Hepatocyte (in vitro differentiated cells): Measurements from ENCODE around the gene MCF2L2. TPM values are rescaled to one million over a fixed set of nuclear protein-coding genes. Genes with fewer than 3 reads are reported as not detected.

ENCODE experiments used
- DNase-seq: peaks from one replicate; pipeline ENCODE4 v3.0.0-alpha.2; 2016; ENCODE audit warnings: low spot score
- H2AFZ ChIP-seq: fragments of 200-600 bp; sonication (generic); 2 replicates; pipeline ENCODE4 v1.6.0; 2016; ENCODE audit warnings: antibody characterized with exemption, mild to moderate bottlenecking
- H3K27ac ChIP-seq: fragments of 200-600 bp; sonication (generic); 2 replicates; pipeline ENCODE4 v1.5.1; 2016; ENCODE audit warnings: mild to moderate bottlenecking
- H3K27me3 ChIP-seq: fragments of 200-600 bp; sonication (generic); 2 replicates; pipeline ENCODE4 v1.6.1; 2016
- H3K36me3 ChIP-seq: fragments of 200-600 bp; sonication (generic); replicated peaks from 2 replicates; pipeline ENCODE4 v1.5.1; 2016; ENCODE audit warnings: low read depth; ENCODE audit not compliant: insufficient read depth
- H3K4me1 ChIP-seq: fragments of 200-600 bp; sonication (generic); 2 replicates; pipeline ENCODE4 v1.5.1; 2016; ENCODE audit warnings: mild to moderate bottlenecking, moderate library complexity; ENCODE audit not compliant: insufficient read depth
- H3K4me2 ChIP-seq: fragments of 200-600 bp; sonication (generic); 2 replicates; pipeline ENCODE4 v1.6.0; 2016
- H3K4me3 ChIP-seq: fragments of 200-600 bp; sonication (generic); 2 replicates; pipeline ENCODE4 v1.5.1; 2016; ENCODE audit warnings: mild to moderate bottlenecking
- H3K79me2 ChIP-seq: fragments of 200-600 bp; sonication (generic); 2 replicates; pipeline ENCODE4 v1.6.0; 2017; ENCODE audit warnings: mild to moderate bottlenecking
- H3K9me2 ChIP-seq: fragments of 200-600 bp; sonication (generic); replicated peaks from 2 replicates; pipeline ENCODE4 v1.6.0; 2017; ENCODE audit warnings: mild to moderate bottlenecking; ENCODE audit not compliant: insufficient read depth
- H3K9me3 ChIP-seq: fragments of 200-600 bp; sonication (generic); 2 replicates; pipeline ENCODE4 v1.5.1; 2016; ENCODE audit warnings: low read depth, mild to moderate bottlenecking
- H4K20me1 ChIP-seq: fragments of 200-600 bp; sonication (generic); 2 replicates; pipeline ENCODE4 v1.6.0; 2016; ENCODE audit warnings: mild to moderate bottlenecking; ENCODE audit not compliant: insufficient read depth, poor library complexity, severe bottlenecking
- EZH2 ChIP-seq: fragments of 200-600 bp; sonication (generic); IDR thresholded peaks from 2 replicates; pipeline ENCODE4 v1.6.1; 2016; ENCODE audit warnings: antibody characterized with exemption, mild to moderate bottlenecking, borderline replicate concordance
- EZH2phosphoT487 ChIP-seq: fragments of 200-600 bp; sonication (generic); IDR thresholded peaks from one replicate; pipeline ENCODE4 v1.6.1; 2018; ENCODE audit warnings: antibody characterized with exemption, mild to moderate bottlenecking, low read depth, moderate library complexity; ENCODE audit not compliant: unreplicated experiment, severe bottlenecking
- WGBS: methylation state at CpG from one replicate; pipeline ENCODE4 v1.1.6; 2016; ENCODE audit warnings: low lambda C conversion rate; ENCODE audit errors: missing lambda C conversion rate; 5-methylcytosine and 5-hydroxymethylcytosine counted together
- polyA plus RNA-seq: library from polyadenylated mRNA; unstranded; fragments of >200 nt; fragmentation: Nextera tagmentation; extraction: Ambion mirVana; gene quantifications from 2 replicates; pipeline ENCODE4 v1.2.1, GENCODE V29; 2016
- total RNA-seq: library from RNA; depleted of rRNA; stranded (reverse); fragments of >200 nt; gene quantifications from 2 replicates; pipeline ENCODE4 v1.2.3, GENCODE V29; 2014
- TF ChIP-seq, protein P1 (sequence below): fragments of 200-600 bp; sonication (generic); IDR thresholded peaks from 2 replicates; pipeline ENCODE4 v1.5.1; 2016; ENCODE audit warnings: antibody characterized with exemption, mild to moderate bottlenecking; ENCODE audit not compliant: poor library complexity

Gene MCF2L2
- total and polyA plus RNA-seq, 2 experiments from 2014 or later = 0.17 to 0.63 TPM

DNA sequence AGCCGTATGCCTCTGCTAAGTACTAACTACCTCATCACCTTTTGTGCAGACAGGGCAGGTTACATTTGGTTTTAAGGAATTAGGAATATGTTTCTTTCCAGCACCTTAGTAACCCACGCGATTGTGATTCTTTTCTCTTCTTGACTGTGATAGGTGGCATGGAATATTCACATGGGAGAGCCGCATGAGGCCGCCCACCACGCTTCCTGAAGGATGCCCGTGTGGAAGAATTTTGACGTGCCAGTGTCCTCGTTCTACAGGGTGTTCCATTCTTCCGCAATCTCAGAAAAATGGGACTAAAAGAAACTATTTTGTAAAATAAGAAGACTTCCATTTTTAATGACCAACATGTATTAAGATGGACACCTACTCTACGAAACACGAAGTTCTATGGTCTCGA is 159.1 kb downstream of the MCF2L2 start:
- no peak for TF ChIP-seq EZH2
- no peak for TF ChIP-seq EZH2phosphoT487
- TF ChIP-seq, protein P1, sequence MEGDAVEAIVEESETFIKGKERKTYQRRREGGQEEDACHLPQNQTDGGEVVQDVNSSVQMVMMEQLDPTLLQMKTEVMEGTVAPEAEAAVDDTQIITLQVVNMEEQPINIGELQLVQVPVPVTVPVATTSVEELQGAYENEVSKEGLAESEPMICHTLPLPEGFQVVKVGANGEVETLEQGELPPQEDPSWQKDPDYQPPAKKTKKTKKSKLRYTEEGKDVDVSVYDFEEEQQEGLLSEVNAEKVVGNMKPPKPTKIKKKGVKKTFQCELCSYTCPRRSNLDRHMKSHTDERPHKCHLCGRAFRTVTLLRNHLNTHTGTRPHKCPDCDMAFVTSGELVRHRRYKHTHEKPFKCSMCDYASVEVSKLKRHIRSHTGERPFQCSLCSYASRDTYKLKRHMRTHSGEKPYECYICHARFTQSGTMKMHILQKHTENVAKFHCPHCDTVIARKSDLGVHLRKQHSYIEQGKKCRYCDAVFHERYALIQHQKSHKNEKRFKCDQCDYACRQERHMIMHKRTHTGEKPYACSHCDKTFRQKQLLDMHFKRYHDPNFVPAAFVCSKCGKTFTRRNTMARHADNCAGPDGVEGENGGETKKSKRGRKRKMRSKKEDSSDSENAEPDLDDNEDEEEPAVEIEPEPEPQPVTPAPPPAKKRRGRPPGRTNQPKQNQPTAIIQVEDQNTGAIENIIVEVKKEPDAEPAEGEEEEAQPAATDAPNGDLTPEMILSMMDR = no peak
- Histone ChIP-seq H3K9me3 (no peaks in the 10 kb centered on the region), H3K36me3 (peaks cover 6% of the 10 kb centered on the region), H3K27me3 (no peaks in the 10 kb centered on the region), H3K4me2 (no peak overlapping the region), H3K4me1 (peaks cover 31% of the 10 kb centered on the region), H3K27ac (no peak overlapping the region), H4K20me1 (peaks cover 8% of the 10 kb centered on the region), H3K79me2 (peaks cover 92% of the 10 kb centered on the region), H2AFZ (no peak overlapping the region), H3K9me2 (no peaks in the 10 kb centered on the region), H3K4me3 (no peak overlapping the region)
- no peak for DNase-seq
- WGBS = 94% methylated on average over 13 of the region's 13 CpGs

DNA sequence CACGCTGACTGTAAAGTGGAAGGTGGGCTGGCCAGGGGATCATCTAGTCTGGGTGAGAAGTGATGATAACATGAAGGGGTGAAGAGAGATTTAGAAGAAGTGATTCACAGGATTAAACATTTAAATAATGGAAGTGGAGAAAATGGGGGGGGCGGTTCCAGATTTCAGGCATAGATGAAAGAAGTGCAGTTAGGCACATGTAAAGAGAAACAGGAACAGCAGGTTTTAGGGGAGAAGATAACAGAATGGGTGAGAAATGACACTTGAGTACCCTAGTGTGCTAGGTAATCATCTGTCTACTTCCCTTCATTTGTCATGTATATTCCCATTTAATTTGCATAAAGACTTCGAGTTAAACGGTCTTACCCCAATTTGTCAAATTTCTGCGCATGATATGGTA is 160.1 kb downstream of the MCF2L2 start:
- H3K27ac ChIP-seq = peak overlapping the region; percentile 81
- H3K4me1 ChIP-seq = peaks cover 41% of the 10 kb centered on the region
- no peaks in the 10 kb centered on the region for H3K27me3 ChIP-seq
- no peak for DNase-seq
- no peak overlapping the region for H2AFZ ChIP-seq
- H3K9me3 ChIP-seq = no peaks in the 10 kb centered on the region
- H3K36me3 ChIP-seq = peaks cover 6% of the 10 kb centered on the region
- peaks cover 95% of the 10 kb centered on the region for H3K79me2 ChIP-seq
- no peak overlapping the region for H3K4me2 ChIP-seq
- TF ChIP-seq EZH2phosphoT487 = no peak
- peaks cover 8% of the 10 kb centered on the region for H4K20me1 ChIP-seq
- no peak overlapping the region for H3K4me3 ChIP-seq
- WGBS = 55% methylated on average over 5 of the region's 5 CpGs
- H3K9me2 ChIP-seq = no peaks in the 10 kb centered on the region

DNA sequence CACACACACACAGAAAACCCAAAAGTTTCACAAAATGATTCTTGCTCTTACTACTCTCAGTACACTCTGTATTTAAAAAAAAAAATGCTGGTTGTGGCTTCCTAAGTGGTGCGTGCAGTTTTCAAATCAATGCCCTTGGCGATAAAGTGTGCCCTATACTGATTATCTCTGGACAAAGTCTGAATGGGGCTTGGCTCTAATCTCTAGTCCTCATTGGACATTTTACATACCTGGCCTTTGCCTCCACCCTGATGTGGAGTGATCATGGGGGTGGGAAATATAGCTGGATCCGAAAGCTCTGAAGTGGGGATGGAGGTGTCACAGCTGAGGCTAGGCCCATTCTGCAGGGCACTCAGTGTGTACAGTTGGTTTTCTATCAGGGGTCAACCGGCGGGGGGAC is 161.3 kb downstream of the MCF2L2 start:
- Histone ChIP-seq H3K27me3 (no peaks in the 10 kb centered on the region), H3K79me2 (peaks cover 95% of the 10 kb centered on the region), H3K36me3 (peaks cover 6% of the 10 kb centered on the region), H3K9me2 (no peaks in the 10 kb centered on the region), H3K9me3 (no peaks in the 10 kb centered on the region), H3K4me3 (no peak overlapping the region), H2AFZ (no peak overlapping the region), H4K20me1 (peaks cover 8% of the 10 kb centered on the region), H3K4me2 (peak overlapping the region; percentile 64), H3K27ac (peak overlapping the region; percentile 87), H3K4me1 (peaks cover 53% of the 10 kb centered on the region)
- TF ChIP-seq EZH2 (no peak), EZH2phosphoT487 (no peak)
- TF ChIP-seq, protein P1 = no peak
- 81% methylated on average over 5 of the region's 5 CpGs for WGBS
- peak; percentile 61 for DNase-seq

DNA sequence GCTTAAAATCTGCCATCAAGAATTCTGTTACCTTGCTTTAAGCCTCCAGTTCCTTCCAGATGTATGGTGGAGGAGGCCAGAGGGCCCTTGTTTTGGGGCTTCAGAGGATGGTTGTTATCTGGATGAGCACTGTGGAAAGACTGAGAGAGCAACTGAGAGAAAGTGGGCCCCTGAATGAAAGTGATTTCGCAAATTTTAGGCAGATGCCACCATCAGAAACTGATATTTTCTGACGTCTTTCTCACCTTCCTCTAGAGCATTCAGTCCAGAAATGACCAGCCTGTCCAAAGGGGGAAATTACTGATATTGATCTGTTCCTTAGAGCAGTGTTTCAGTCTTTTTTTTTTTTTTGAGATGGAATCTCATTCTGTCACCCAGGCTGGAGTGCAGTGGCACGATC is 162.0 kb downstream of the MCF2L2 start:
- Histone ChIP-seq H3K4me2 (peak overlapping the region; percentile 64), H3K9me2 (no peaks in the 10 kb centered on the region), H3K4me3 (no peak overlapping the region), H3K27ac (peak overlapping the region; percentile 87), H3K4me1 (peaks cover 56% of the 10 kb centered on the region), H2AFZ (no peak overlapping the region), H3K79me2 (peaks cover 95% of the 10 kb centered on the region), H3K36me3 (peaks cover 6% of the 10 kb centered on the region), H4K20me1 (peaks cover 8% of the 10 kb centered on the region), H3K9me3 (no peaks in the 10 kb centered on the region), H3K27me3 (no peaks in the 10 kb centered on the region)
- no peak for DNase-seq
- TF ChIP-seq EZH2phosphoT487 (no peak), EZH2 (no peak)
- TF ChIP-seq, protein P1 = no peak
- WGBS = 82% methylated on average over 3 of the region's 3 CpGs
